NCI-H187 treated with DMSO at 0.1 percent for 48 hours (cell line): ENCODE data around the gene MPZ.
A peak's percentile ranks its signal among the peaks of the same experiment; 100 is the strongest.
"Not testable (repeated sequence)": the region's sequence is repeated elsewhere in the genome, so short reads cannot be mapped to it uniquely, and the experiment has no call there.

Source experiments
- DNase-seq: peaks from one replicate; lab custom pipeline; 2025; lab: John Stamatoyannopoulos, UW

Gene MPZ

DNA sequence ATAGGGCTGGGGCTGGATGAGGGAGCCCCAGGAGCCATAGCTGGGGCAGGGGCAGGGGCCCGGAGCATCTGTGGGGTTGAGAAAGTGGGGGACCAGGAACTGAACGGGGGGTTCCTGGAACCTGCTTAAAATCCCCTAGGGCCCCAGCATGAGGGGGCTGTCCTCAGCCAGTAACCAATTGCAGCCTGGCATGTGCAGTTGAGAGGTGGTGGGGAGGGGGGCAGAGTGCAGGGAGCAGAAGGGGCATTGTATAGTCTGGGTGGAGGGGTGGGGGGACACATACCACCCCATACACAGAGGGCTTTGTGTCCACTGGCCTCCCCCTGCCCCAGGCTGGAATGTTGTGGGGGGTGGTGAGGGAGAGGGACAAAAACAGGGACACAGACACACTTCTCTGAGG, at the start of gene MPZ:
Gene MPZ, minus strand, starts transcription at position 101 of the 400 bp plus-strand sequence. Its CDS starts 63 bp downstream, at position 38.
- no peak for DNase-seq

DNA sequence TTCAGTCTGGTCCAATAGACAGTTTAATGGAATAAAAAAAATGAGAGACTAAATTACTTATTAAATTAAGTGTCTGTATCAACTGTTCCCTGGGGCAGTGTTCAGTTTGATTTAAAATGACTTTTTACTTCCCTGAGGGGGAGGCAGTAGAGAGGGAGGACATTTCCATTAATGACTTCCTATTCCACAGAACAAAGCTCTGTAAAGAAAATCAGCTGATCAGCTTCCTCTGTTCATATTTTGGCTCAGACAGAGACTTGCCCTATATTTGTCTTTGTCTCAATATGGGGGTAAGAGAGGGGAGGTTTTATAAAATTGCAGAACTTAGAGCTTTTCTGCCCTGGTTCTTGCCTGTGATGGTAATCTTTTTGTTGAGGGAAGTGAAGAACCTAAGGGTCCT, 49.5 kb upstream of the MPZ start:
- no peak for DNase-seq

DNA sequence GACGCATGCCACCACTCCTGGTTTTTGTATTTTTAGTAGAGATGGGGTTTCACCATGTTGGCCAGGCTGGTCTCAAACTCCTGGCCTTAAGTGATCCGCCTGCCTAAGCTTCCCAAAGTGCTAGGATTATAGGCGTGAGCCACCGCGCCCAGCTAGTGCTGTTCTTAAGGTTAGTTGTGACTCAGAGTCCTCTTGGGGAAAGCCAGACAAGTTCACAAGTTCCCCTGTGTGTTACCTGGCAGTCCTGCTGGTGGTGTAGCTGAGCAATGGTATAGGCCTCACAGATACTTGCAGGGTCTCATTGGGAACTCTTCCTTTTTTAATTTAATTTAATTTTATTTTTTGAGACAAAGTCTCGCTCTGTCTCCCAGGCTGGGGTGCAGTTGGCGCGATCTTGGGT, 47.3 kb upstream of the MPZ start:
- DNase-seq = no peak

DNA sequence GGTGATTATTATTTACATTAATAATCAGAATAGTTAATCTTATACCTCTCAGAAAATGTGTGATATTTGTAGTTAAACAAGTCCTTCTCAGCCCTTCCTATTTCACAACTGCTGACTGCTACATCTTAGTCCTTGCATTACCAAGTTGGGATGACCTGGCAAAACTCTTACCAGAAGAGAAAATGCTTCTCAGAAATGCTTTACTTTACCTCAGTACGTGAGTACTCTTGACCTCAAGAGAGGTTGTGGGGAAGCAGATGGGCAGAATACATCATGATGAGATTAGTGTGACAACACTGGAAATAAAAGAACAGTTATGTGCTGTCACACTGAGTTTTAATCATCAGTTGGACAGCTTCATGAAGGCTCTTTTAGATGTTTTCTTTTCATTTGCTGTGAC, 41.7 kb upstream of the MPZ start:
- DNase-seq = no peak

DNA sequence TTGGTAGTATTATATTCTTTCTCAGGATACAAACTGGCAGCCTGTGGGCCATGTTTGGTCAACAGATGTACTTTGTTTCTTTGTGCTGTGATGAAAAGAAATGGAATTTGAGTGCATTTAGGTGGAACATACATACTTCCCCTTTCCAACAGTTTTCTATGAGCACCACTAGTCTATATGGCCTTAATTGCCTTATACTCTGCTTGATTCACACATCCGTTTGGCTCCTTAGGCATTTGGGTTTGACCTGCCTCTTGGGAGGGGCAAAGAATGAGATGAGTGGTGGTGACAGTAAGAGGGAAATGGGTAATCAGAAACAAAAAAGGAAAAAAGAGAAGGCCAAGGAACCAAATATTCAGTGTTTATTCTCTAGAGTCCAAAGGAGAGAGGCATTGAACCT, 40.9 kb upstream of the MPZ start:
- no peak for DNase-seq

DNA sequence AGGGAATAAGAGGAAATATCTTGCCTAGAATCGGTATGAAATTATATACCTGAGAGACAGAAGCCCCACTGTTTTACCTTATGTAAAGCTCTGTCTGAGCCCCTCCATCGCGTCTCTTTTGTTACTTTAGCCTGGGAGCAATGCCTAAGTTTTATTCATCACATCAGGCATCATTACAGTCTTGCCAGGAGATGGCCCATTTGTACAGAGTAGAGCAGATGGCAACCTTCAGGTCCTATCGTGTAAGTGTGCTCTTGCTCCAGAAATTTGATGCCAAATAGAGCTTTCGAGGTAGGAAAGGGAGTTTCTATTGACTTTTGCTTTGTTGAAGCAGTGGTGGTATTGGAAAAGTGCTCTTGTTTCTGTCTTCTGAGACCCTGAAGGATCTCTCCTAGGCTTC, 33.1 kb upstream of the MPZ start:
- DNase-seq = no peak

DNA sequence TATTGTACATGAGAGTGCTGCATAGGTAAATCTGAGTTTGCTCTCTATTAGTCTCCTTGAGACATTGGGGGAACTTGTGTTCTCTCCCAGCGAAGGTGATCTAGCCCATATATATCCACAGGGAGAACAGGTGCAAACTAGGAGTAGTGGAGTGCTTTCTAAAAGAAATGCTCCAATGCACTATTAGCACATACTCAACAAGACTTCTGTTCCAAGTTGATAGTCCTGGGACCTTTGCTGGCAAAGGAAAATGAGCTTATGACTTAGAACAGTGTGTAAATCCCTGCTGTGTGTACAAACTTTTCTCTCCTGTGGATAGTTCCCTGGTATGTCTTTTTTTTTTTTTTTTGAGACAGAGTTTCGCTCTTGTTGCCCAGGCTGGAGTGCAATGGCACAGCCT, 32.4 kb upstream of the MPZ start:
- DNase-seq = no peak

DNA sequence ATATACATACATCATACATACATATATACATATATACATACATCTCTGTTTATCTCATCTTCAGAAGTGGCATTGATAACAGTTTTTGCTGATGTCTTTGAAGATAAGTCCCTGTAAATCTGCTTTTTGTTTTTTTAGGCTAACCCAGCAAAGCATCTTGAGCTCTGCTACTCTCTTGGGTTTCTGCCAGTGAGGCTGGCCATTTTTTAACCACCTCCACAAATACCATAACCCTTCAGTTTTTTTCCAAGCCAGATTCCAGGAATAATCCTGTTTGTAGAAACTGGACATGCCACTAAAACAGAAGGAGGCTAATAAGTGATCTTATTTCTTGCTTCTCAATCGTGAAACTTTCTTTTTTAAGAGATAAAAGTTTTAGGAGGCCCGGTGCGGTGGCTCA, 26.0 kb upstream of the MPZ start:
- no peak for DNase-seq

DNA sequence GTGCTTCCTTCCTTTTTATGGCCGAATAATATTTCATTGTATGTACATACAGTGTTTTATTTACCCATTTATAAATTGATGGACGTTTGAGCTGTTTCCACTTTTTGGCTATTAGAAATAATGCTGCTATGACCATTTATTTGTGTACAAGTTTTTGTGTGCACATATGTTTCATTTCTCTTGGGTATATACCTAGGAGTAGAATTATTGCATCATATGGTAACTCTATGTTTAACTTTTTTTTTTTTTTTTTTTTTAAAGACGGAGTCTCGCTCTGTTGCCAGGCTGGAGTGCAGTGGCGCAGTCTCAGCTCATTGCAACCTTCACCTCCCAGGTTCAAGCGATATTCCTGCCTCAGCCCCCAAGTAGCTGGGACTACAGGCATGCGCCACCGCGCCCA, 23.4 kb upstream of the MPZ start:
- no peak for DNase-seq

DNA sequence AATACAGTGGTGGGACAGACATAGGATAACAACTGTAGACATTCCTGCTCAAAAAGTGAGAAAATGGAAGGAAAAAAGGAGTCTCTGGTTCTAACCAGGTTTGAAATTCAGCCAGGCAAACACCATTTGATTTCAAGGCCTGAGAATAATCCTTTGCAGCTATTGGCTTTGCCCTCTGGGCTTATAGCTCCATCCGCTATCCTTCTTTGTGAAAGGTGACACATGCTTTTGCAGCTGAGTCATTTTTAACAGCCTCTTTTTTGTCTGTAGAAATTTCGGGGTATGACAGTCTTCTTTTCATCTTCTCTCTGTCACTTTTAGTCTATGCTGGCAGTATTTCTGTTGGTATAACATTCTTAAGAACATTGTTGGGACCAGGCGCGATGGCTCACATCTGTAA, 20.6 kb upstream of the MPZ start:
- no peak for DNase-seq

DNA sequence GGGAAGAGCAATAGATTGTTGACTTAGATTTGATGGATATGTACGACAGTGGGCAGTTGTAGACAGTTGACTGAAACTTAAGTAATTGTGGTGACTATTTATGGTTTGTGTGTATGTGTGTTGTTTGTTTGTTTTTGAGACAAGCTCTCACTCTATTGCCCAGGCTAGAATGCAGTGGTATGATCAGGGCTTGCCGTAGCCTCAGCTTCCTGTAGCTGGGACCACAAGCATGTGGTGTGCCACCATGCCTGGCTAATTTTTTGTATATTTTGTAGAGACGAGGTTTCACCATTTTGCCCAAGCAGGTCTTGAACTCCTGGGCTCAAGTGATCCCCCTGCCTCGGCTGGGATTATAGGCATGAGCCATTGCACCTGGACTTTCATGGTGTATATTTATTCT, 14.3 kb upstream of the MPZ start:
- no peak for DNase-seq

DNA sequence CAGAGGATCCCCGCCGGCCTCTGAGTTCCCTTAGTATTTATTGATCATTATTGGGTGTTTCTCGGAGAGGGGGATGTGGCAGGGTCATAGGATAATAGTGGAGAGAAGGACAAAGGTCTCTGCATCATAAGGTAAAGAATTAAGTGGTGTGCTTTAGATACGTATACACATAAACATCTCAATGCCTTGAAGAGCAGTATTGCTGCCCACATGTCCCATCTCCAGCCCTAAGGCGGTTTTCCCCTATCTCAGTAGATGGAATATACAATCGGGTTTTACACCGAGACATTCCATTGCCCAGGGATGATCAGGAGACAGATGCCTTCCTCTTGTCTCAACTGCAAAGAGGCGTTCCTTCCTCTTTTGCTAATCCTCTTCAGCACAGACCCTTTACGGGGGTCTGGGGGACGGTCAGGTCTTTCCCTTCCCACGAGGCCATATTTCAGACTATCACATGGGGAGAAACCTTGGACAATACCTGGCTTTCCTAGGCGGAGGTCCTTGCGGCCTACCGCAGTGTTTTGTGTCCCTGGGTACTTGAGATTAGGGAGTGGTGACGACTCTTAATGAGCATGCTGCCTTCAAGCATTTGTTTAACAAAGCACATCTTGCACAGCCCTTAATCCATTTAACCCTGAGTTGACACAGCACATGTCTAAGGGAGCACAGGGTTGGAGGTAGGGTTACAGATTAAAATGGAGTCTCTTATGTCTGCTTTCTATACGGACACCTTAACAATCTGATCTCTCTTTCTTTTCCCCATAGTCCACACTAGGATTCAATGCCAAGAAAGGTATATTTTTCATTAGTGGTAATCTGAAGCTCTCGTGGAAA, 6.3 kb upstream of the MPZ start:
- not testable (repeated sequence) for DNase-seq

DNA sequence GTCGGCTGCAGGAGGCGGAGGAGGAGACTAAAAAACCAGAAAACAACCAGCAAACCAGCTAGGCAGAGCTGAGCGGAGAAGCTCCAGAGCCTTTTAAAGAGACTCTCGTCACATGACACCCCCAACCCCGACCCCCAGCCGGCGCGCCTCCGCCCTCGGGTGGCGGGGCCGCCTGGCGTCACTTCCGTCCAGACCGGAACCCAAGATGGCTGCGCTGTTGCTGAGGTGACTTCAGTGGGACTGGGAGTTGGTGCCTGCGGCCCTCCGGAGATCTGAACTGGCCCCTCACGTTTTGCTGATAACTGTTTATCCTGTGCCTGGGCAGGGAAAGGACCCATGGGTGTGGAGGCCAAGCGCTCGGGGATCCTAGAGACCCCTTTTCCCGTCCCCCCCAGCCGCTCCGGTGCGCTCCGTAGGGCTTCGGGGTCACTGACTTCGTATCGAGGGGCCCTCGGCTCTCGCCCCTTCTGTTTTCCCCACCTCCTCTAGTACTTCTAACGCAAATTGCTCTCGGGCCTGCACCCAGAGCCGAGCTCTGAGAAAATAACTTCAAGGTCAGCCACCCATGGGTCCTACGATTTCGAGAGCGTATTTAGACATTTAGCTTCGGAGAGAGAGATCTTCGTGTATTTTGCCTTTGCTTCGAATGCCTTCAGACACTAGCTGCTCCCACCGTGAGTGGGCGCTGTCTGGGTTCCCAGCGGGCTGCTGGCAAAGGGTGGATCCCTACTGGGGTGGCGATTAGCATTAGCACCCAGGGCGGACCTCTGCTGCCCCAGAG, 4.6 kb upstream of the MPZ start, which contains the start of gene SDHC:
Gene SDHC, plus strand, starts transcription at position 181 of the 781 bp plus-strand sequence. Its CDS starts 25 bp downstream, at position 206.
- DNase-seq = peak; percentile 75

DNA sequence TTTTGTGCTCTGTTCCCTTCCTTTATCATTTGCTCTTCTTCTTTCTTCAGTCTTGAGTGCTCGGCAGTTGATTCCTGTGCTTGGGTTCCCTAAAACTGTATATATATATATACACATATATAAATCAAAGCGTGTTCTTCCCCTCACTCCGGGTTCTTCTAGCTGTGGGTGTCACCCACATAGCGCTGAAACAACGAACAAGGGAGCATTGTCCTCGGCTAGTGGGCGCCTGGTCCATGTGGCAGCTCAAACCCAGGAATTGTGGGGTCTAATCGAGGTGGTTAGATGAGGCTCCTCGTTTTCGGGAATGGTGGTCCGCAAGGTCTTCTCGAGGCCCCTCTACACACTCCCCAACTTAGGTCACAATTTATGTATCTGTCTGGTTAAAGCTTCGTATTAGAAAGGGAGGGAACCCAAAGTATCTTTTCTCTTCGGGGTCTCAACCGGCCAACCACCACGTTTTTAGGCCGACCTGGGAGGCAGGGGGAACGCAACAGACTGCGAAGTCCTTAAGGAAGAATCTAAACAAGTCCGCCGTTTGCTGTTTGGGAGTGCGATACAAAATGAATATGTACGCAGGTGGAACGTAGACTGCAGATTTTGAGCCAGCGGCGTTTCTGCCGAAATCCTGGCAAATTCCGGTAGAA, 3.9 kb upstream of the MPZ start:
- DNase-seq = no peak

DNA sequence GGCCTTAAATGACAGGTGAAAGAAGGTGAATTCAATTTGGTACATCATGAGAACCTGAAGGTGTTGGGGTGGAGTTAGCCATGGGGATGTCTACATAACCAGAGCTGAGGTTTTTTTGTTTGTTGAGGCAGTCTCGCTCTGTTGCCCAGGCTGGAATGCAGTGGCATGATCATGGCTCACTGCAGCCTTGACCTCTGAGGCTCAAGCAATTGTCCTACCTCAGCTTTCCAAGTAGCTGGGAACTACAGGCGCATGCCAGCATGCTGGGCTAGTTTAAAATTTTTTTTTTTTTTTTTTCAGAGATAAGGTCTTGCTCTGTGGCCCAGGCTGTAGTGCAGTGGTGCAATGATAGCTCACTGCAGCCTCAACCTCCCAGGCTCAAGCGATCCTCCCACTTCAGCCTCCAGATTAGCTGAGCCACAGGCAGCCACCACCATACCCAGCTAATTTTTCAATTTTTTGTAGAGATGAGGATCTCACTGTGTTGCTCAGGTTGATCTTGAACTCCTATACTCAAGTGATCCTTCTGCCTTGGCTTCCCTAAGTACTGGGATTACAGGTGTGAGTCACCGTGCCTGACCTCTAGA, 1.9 kb upstream of the MPZ start:
- no peak for DNase-seq

DNA sequence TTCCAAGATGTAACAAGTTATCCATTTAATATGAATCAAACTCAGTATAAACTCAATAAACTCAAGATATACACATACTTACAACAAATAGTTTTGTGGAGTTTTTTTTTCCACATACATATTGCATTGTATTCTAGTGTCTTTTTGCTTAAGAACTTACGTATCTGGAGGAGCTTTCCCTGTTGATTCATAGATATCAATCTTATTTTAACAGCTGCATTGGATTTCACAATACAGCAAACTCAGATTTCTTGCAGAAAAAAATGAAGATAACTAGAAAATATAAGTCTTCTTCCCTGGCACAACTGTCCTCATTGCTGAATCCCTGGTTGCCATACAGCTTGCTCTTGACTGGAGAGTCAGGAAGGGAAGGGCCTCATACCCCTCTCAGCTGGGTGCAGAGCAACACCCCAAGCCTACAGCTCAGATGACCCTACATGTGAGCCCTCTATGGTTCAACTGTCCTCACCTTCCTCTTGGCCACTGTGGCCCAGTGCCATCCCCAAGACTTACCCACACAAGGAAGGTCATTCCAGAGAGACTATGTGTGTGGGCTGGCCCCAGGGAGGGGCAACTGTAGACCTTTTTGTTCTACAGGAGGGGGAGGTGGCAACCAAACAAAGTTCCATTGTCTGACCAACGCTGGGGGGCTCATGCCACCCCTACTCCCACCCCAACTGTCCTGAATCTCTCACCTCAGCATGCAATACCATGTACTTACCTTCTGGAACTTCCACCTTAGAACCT, 1.7 kb downstream of the MPZ start:
- DNase-seq = no peak

DNA sequence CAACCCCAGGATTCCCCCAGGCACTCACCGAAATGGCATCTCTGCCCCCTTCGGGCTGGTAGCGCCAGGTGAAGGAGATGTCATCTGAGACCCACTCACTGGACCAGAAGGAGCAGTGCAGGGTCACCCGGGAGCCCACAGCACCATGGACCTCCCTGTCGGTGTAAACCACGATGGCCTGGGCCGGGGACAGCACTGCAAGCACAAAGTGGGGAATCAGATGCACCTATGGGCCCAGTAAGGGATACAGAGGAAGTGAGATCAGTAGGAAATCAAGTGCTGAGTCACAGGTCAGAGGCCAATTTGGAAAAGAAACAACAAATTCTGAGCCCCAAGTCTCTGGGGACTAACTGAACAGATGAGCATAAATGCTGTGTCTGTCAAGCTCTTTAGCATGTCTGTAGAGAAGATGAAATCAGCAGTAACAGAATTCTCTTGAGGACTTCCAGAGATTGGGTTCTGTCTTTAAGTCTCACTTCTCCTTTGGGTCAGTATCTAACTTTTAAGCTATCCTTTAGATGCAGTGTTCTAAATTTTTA, 2.5 kb downstream of the MPZ start:
- no peak for DNase-seq

DNA sequence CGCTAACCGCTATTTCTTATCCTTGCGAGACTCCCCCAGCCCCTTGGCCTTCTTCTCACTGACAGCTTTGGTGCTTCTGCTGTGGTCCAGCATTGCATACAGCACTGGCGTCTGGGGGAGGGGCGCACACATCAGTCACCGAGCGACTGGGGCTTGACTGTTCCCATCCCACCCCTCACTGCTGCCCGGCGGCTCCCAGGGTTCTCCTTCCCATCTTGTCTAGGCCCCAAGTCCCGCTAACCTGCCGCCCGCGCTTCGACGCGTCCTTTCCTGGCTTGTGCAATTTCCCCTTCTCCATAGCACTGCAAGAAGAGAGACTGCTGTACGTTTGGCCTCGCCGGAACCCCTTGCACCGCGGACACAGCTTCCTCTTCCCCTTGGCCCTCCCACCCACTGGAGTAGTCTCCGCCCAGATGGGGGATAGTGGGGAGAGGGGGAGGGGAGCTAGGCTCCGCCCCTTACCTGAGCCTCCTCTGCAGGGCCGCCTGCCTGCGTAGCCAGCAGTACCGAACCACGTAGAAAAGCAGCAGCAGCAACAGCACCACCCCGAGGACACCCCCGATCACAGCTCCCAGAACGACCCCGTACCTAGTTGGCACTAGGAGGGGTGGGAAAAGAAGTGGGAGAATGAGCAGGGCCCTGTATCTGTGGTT, 3.8 kb downstream of the MPZ start:
- DNase-seq = peak; percentile 89

DNA sequence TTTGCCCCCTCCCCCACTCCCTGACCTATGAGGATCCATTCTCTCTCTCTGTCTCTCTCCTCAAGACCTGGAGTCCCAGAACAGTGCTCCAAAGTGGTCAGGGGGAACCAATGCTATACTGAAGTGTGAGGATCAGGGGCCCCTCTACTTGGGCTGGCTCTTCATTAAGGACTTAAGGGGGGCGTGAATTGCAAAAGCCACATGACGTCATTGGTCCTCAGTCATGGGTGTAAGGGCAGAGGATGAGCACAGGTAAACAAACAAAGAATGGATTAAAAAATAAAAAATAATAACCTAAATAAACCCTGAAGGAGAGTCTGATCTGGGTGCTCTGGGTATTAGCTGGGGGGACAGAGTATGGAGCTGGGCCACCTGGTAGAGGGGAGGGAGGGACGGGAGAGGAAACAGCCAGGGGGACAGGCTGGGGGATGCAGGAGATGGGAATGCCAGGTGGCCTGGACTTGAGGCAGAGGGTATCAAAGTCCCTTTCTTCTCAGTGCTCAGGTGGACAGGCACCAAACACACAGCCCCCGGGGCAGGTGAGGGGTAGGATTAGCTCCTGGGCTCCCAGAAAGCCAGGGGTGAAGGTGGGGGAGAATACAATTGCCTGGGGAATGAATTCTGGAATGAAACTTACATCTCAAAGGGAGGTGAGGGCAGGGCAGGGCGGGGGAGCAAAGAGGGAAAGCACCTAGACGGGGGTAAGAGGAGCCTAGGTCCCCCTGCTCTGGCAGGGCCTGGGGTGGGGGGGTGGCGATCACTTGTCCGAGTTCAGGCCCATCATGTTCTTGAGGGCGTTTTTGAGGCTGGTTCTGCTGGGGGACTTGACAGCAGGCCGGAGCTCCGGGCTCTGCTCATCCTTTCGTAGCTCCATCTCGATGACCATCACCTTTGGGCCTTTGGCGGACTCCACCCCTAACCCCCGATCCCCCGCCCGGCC, 4.6 kb downstream of the MPZ start:
- no peak for DNase-seq

DNA sequence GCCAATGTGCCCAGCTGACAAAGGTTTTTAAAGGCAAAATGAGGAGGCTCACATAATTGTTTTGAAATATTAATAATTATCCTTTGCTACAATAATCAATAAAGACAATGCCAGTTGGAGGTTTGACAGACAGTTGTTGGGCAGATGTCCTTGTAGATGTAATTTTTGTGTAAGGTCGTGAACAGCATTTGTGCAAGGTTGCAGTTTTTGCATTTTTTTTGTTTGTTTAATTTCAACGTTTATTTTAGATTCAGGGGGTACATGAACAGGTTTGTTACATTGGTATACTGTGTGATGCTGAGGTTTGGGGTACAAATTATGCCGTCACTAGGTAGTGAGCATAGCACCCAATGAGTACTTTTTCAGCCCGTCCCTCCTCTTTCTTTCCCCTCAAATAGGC, 9.3 kb downstream of the MPZ start:
- DNase-seq = no peak
